GM19455 (cell line): ENCODE data around the gene LRRC61.
"Not testable (repeated sequence)": the region's sequence is repeated elsewhere in the genome, so short reads cannot be mapped to it uniquely, and the experiment has no call there.

Experiments used
- ATAC-seq: cut with Tn5 transposase; IDR thresholded peaks from one replicate; pipeline ENCODE4 v1.9.1; 2021; ENCODE audit not compliant: unreplicated experiment

Gene LRRC61

GRCh38 chr7:150307129-150307528 is 16.0 kb upstream of the LRRC61 start:
- ATAC-seq: no peak

- ATAC-seq: no peak
Measured at GRCh38 chr7:150307904-150308303, 15.3 kb upstream of the LRRC61 start.

GRCh38 chr7:150308575-150308974 is 14.6 kb upstream of the LRRC61 start:
- ATAC-seq: no peak

GRCh38 chr7:150311146-150311545 is 12.0 kb upstream of the LRRC61 start:
- no peak for ATAC-seq

GRCh38 chr7:150311711-150312110 is 11.4 kb upstream of the LRRC61 start:
- no peak for ATAC-seq

GRCh38 chr7:150312649-150313366 is 10.3 kb upstream of the LRRC61 start:
- ATAC-seq: not testable (repeated sequence)

GRCh38 chr7:150313367-150313809 is 9.8 kb upstream of the LRRC61 start:
- no peak for ATAC-seq

GRCh38 chr7:150313870-150314269 is 9.3 kb upstream of the LRRC61 start:
- ATAC-seq: no peak

- no peak for ATAC-seq
Measured at GRCh38 chr7:150314639-150315239, 8.4 kb upstream of the LRRC61 start.

GRCh38 chr7:150316987-150317386 is 6.2 kb upstream of the LRRC61 start:
- ATAC-seq: not testable (repeated sequence)

- ATAC-seq: no peak
Measured at GRCh38 chr7:150317748-150318444, 5.3 kb upstream of the LRRC61 start.

- ATAC-seq: no peak
Measured at GRCh38 chr7:150321788-150322113, 1.4 kb upstream of the LRRC61 start.

GRCh38 chr7:150322114-150322832 is 882 bp upstream of the LRRC61 start:
- peak; percentile 34 for ATAC-seq

GRCh38 chr7:150323682-150324372 is 672 bp downstream of the LRRC61 start:
- peak; percentile 24 for ATAC-seq

GRCh38 chr7:150324373-150324961 is 1.3 kb downstream of the LRRC61 start:
- no peak for ATAC-seq

- no peak for ATAC-seq
Measured at GRCh38 chr7:150325110-150325611, 2.0 kb downstream of the LRRC61 start.

- ATAC-seq: no peak
Measured at GRCh38 chr7:150325901-150326300, 2.7 kb downstream of the LRRC61 start.

GRCh38 chr7:150326657-150327268 is 3.6 kb downstream of the LRRC61 start:
- no peak for ATAC-seq

- ATAC-seq: no peak
Measured at GRCh38 chr7:150327308-150327707, 4.2 kb downstream of the LRRC61 start.
